ENCODE measurements around the gene JMJD6. TPM values are rescaled to one million over a fixed set of nuclear protein-coding genes. Genes with fewer than 3 reads are reported as not detected.

Gene JMJD6
- total and polyA plus RNA-seq, 12 donors: 23.5 to 105 (median 41.7) TPM

DNA sequence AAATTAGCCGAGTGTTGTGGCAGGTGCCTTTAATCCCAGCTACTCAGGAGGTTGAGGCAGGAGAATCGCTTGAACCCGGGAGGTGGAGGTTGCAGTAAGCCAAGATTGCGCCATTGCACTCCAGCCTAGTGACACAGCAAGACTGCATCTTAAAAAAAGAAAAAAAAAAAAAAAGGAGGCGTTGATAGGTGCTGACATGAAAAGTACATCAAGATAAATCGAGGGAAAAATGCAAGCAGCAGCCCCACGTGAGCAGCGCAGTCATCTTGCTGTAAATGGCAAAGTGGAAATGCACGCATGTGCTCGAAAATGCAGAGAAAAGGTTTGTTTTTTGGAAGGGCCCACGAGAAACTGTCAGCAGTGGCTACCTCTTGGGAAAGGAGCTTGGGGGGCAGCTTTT, 36.5 kb downstream of the JMJD6 start:
- no peaks in the 10 kb centered on the region for H3K9me3 ChIP-seq (replicated peaks in 1 of 3)
- no peak for DNase-seq
- intact Hi-C loops (cut with DNase I): no loop called here
- 81 to 89% (median 86%) methylated on average over 11 of the region's 11 CpGs for WGBS, 4 donors
- H3K27ac ChIP-seq: peak overlapping the region in 3 of 5 donors; percentile 89 to 95 (median 93)
- peaks cover 26 to 68% of the 10 kb centered on the region in 2 donors for H3K4me1 ChIP-seq (replicated peaks in 1 of 2)
- peaks cover 0 to 12% of the 10 kb centered on the region in 2 donors for H3K36me3 ChIP-seq (replicated peaks in 1 of 2)
- H3K27me3 ChIP-seq: no peaks in the 10 kb centered on the region
- TF ChIP-seq POLR2A (IDR thresholded peaks at IDR 0.05): no peak
- TF ChIP-seq, protein P1, sequence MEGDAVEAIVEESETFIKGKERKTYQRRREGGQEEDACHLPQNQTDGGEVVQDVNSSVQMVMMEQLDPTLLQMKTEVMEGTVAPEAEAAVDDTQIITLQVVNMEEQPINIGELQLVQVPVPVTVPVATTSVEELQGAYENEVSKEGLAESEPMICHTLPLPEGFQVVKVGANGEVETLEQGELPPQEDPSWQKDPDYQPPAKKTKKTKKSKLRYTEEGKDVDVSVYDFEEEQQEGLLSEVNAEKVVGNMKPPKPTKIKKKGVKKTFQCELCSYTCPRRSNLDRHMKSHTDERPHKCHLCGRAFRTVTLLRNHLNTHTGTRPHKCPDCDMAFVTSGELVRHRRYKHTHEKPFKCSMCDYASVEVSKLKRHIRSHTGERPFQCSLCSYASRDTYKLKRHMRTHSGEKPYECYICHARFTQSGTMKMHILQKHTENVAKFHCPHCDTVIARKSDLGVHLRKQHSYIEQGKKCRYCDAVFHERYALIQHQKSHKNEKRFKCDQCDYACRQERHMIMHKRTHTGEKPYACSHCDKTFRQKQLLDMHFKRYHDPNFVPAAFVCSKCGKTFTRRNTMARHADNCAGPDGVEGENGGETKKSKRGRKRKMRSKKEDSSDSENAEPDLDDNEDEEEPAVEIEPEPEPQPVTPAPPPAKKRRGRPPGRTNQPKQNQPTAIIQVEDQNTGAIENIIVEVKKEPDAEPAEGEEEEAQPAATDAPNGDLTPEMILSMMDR (IDR thresholded peaks at IDR 0.05): no peak
- H3K4me3 ChIP-seq: no peak overlapping the region

DNA sequence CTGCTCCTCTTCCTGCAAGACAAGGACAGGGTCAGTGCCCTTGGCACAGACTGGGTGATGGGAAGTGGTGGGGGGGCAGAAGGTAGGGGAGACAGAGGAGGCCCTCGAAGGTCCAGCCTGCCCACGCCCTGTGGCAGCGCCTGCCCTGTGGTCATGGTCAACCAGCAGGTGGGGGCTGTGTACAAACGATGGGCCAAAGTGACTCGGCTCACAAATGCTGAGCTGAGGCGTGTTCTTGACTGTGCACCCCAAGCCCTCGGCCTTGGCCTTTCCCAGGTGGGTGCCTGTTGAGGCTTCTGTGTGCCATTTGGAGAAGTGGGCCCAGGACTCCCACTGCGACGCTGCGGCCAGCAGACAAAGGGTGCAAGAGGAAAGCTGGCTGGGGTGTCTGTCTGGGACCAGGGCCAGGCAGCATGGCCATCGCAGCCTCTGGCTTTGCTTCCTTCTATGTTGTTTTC, 38.2 kb downstream of the JMJD6 start:
- intact Hi-C loops (cut with DNase I): no loop called here
- WGBS, 4 donors: 30 to 44% (median 35%) methylated on average over 7 to 11 of the region's 11 CpGs
- Histone ChIP-seq H3K9me3 (replicated peaks in 1 of 3) (no peaks in the 10 kb centered on the region), H3K4me1 (replicated peaks in 1 of 2) (peaks cover 21 to 66% of the 10 kb centered on the region in 2 donors), H3K36me3 (replicated peaks in 1 of 2) (peaks cover 0 to 28% of the 10 kb centered on the region in 2 donors), H3K27ac (peak overlapping the region; percentile 37 to 95 (median 89)), H3K4me3 (no peak overlapping the region), H3K27me3 (no peaks in the 10 kb centered on the region)
- peak in 6 of 7 donors; percentile 62 to 83 (median 76) for DNase-seq
- TF ChIP-seq, protein P1 (IDR thresholded peaks at IDR 0.05): peak in 3 of 6 experiments; percentile 4 to 11 (median 10)
- no peak for TF ChIP-seq POLR2A (IDR thresholded peaks at IDR 0.05)

DNA sequence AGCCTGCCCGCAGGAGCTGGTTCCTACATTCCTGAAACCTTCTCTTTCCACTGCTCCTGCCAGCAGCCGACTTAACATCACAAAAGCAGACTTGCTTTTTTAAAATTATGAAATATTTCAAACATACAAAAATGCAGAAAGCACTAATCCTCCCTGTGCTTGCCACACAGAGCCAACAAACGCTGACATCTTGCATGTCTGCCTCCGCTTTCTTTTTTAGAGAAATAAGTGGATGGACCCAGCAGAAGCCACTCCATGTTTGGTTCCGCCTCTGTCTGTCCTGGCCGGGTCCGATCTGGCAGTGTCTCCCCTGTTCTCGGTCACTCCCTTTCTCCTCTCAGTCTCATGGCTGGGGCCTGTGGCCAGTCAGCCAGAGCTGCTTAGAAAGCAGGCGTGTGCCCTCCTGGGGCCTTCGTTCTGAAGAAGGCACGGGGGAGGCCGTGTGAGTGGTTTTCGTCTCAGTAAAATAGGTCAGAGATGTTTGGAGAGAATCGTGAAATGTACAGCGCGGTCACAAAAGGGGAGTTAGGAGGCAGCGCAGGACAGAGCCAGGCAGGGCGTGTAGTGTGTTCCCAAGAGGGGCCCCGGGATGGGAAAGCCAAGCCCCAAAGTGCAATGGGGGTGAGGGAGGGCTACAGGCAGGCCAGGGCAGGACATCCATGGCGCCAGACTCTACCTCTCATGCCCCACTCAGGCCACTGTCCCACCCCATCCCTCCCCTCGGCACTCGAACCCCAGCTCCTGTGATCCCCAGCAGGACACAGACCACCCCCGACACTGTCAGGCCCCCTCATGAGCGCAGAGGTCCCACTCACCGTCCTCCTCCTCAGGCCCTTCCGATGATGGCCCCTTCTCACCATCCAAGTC, 38.9 kb downstream of the JMJD6 start:
- intact Hi-C loops (cut with DNase I): no loop called here
- TF ChIP-seq, protein P1 (IDR thresholded peaks at IDR 0.05): no peak
- peak in 1 of 2 donors; percentile 22 for TF ChIP-seq POLR2A (IDR thresholded peaks at IDR 0.05)
- 51 to 70% (median 57%) methylated on average over 20 to 26 of the region's 26 CpGs for WGBS, 4 donors
- Histone ChIP-seq H3K27me3 (no peaks in the 10 kb centered on the region), H3K4me1 (replicated peaks in 1 of 2) (peaks cover 21 to 72% of the 10 kb centered on the region in 2 donors), H3K36me3 (replicated peaks in 1 of 2) (peaks cover 0 to 35% of the 10 kb centered on the region in 2 donors), H3K9me3 (replicated peaks in 1 of 3) (no peaks in the 10 kb centered on the region), H3K27ac (peak overlapping the region; percentile 37 to 95 (median 89)), H3K4me3 (no peak overlapping the region)
- DNase-seq: peak in 4 of 7 donors; percentile 48 to 57 (median 52)

DNA sequence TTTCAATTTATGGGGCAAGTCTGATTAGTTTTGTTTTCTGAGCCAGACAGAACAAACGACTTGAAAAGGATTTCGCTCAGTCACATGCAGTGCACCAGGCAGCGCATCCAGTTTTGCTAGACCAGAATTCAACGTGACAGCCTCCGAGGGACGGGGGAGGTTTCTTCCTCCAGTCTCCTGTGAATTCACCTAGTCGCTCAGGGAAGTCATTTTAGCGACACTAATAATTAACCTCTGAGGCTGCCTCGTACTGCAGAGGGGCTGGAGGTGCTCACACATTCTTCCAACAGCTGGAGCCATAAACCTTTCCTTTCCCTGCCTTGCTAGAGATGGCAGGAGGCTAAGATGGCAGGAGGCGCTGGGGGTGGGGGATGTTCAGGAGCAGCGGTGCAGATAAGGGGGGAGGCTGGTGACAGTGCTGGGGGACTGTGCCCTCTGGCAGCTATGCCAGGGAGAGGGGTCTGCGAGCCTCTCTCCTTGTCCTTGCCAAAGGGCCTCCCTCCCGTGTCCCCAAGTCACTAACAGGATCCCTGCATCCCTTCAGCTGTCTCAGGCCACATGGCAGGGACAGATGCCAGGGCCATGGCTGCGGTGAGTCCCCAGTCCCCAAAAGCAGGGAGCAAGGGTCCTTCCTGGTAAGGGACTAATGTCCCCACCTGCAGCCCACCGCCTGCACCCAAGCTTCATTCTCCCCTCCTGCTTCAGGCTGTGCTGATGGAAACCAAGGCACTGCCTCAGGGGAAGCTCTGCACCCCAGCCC, 39.7 kb downstream of the JMJD6 start:
- intact Hi-C loops (cut with DNase I): no loop called here
- no peaks in the 10 kb centered on the region for H3K27me3 ChIP-seq
- peak in 1 of 7 donors; percentile 28 for DNase-seq
- TF ChIP-seq POLR2A (IDR thresholded peaks at IDR 0.05): no peak
- TF ChIP-seq, protein P1 (IDR thresholded peaks at IDR 0.05): no peak
- H3K9me3 ChIP-seq (replicated peaks in 1 of 3): no peaks in the 10 kb centered on the region
- WGBS, 4 donors: 82 to 84% (median 83%) methylated on average over 11 to 15 of the region's 15 CpGs
- peaks cover 0 to 37% of the 10 kb centered on the region in 2 donors for H3K36me3 ChIP-seq (replicated peaks in 1 of 2)
- no peak overlapping the region for H3K4me3 ChIP-seq
- H3K4me1 ChIP-seq (replicated peaks in 1 of 2): peaks cover 21 to 78% of the 10 kb centered on the region in 2 donors
- peak overlapping the region in 2 of 5 donors; percentile 93 to 95 for H3K27ac ChIP-seq

Measured in adrenal gland (tissue), 12 donors.